Sigmoid colon (tissue), 7 donors: ENCODE data around the gene TCIRG1. TPM values are rescaled to one million over a fixed set of nuclear protein-coding genes. Genes with fewer than 3 reads are reported as not detected.

Source experiments
- DNase-seq: peaks from one replicate; pipeline ENCODE4 v3.0.0-alpha.2; 2019
- H3K27ac ChIP-seq, 4 donors: fragments of 200-600 bp; sonication (generic); one replicate each; pipeline ENCODE4 v1.5.1; 2016 to 2019; ENCODE audit warnings: mild to moderate bottlenecking in 1 of 4
- H3K27me3 ChIP-seq, 3 donors: fragments of 200-600 bp; sonication (generic); one replicate each; pipeline ENCODE4 v1.5.1; 2019; ENCODE audit warnings: mild to moderate bottlenecking in 1 of 3
- H3K36me3 ChIP-seq, 4 donors: fragments of 200-600 bp; sonication (generic); one replicate each; pipeline ENCODE4 v1.5.1; 2016 to 2019
- H3K4me1 ChIP-seq, 4 donors: fragments of 200-600 bp; sonication (generic); one replicate each; pipeline ENCODE4 v1.5.1; 2017 to 2019
- H3K4me3 ChIP-seq, 4 donors: fragments of 200-600 bp; sonication (generic); one replicate each; pipeline ENCODE4 v1.5.1; 2017 to 2019; ENCODE audit warnings: mild to moderate bottlenecking in 2 of 4, moderate library complexity in 1 of 4
- H3K9me3 ChIP-seq, 4 donors: fragments of 200-600 bp in 3 of 4; sonication (generic) in 3 of 4; one replicate each; pipeline versions ENCODE4 v1.5.1 to v1.6.1; 2013 to 2019
- CTCF ChIP-seq, 4 experiments: fragments of 450-650 bp in 3 of 4; fragments of 200-600 bp in 1 of 4; IDR thresholded peaks; one replicate each; pipeline ENCODE4 v1.5.1; 2016 to 2019; ENCODE audit warnings: antibody characterized with exemption in 4 of 4, mild to moderate bottlenecking in 3 of 4, moderate library complexity in 2 of 4
- EP300 ChIP-seq, 4 donors: sonication (generic); formaldehyde crosslinking; IDR thresholded peaks; one replicate each; pipeline ENCODE4 v1.6.1; 2017; ENCODE audit warnings: antibody characterized with exemption in 4 of 4
- POLR2A ChIP-seq, 2 donors: fragments of 450-650 bp; IDR thresholded peaks; one replicate each; pipeline ENCODE4 v1.6.1; 2016; ENCODE audit warnings: antibody characterized with exemption in 2 of 2, mild to moderate bottlenecking in 2 of 2, moderate library complexity in 2 of 2
- POLR2AphosphoS5 ChIP-seq, 4 donors: sonication (generic); formaldehyde crosslinking; IDR thresholded peaks; one replicate each; pipeline ENCODE4 v1.6.1; 2017; ENCODE audit warnings: antibody characterized with exemption in 4 of 4
- WGBS, 2 donors: extraction: QIAGEN DNeasy Blood & Tissue Kit; methylation state at CpG; one replicate each; pipeline ENCODE4 v1.1.7; 2013; 5-methylcytosine and 5-hydroxymethylcytosine counted together
- intact Hi-C: fragments of 100-400 bp; cut with DNase I; formaldehyde crosslinking; loops from one replicate; pipeline ENCODE4 v1.15.1; 2023
- polyA plus RNA-seq, 3 donors: library from polyadenylated mRNA; stranded (reverse); fragments of 200-250 nt; gene quantifications; one replicate each; pipeline ENCODE4 v1.2.3, GENCODE V29; 2013
- total RNA-seq, 4 donors: library from RNA; depleted of rRNA; stranded (reverse); fragments of >200 nt; gene quantifications; one replicate each; pipeline ENCODE4 v1.1.0, GENCODE V29; 2016
- donor health status: healthy with polysubstance abuse.
- donor health status: Bipolar disorder and iron deficiency.
- donor health status: healthy.

Gene TCIRG1
- total and polyA plus RNA-seq, 7 donors = 15.0 to 276 (median 73.9) TPM

DNA sequence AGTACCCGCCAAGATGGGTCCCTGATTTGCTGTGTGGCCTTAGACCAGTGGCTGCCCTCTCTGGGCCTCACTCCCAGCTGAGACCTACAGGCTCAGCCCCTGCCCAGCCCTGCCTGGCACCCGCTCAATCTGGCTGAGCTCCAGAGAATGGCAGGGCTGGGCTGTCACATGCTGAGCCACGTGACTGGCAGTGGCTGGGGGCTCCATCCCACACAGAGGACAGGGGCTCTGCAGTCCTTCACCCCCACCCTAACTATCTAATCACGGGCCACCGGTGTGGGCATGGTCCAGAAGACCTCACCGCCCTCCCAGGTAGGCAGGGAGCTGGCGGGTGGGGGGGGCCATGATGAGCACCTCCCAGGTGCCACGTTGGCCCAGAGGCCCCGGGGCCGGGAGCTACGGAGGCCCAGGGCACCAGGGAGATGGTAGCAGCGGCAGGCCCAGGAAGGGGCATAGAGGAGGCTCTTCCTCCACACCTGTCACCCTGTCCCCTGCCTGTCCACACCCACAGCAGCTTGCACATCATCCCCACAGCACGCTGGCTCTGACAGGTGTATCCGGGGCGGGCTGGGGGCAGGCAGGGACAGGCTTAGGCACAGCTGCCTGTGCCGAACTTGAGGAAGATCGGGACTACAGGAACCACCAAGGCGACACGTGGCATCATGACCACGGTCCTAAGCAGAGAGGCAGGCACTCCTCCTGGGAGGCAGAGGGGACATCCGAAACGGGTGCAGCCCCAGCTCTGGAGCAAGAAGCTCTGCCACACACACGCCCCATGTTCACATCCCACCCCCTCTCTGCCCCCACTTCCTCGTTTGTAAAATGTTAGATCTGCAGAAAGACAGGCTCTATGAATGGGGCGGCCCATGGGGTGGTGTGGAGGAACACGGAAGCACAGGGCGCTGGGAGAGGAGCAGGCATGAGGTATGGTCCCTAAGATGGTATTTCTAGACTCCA is 30.2 kb upstream of the TCIRG1 start:
- intact Hi-C loops = loop anchor here (10.0 kb wide), 1 partner anchor 196 kb away; no protein-coding TSS in a partner anchor
- peak; percentile 70 for DNase-seq
- Histone ChIP-seq H3K27ac (peak overlapping the region; percentile 87 to 93 (median 90)), H3K27me3 (no peaks in the 10 kb centered on the region), H3K4me3 (no peak overlapping the region), H3K36me3 (no peaks in the 10 kb centered on the region), H3K9me3 (no peaks in the 10 kb centered on the region), H3K4me1 (peaks cover 0 to 57% (median 49%) of the 10 kb centered on the region in 4 donors)
- 29 to 54% methylated on average over 27 of the region's 27 CpGs for WGBS, 2 donors
- TF ChIP-seq CTCF (IDR thresholded peaks at IDR 0.05) (no peak), EP300 (IDR thresholded peaks at IDR 0.05) (no peak), POLR2A (IDR thresholded peaks at IDR 0.05) (no peak), POLR2AphosphoS5 (IDR thresholded peaks at IDR 0.05) (no peak)

- intact Hi-C loops = loop anchor here (2.0 to 10.0 kb wide), 3 partner anchors 21 to 195 kb away; partner anchors contain the start of genes NDUFS8 and TCIRG1
- Histone ChIP-seq H3K4me1 (peaks cover 0 to 61% (median 51%) of the 10 kb centered on the region in 4 donors), H3K4me3 (peak overlapping the region; percentile 19 to 50 (median 41)), H3K9me3 (no peaks in the 10 kb centered on the region), H3K36me3 (no peaks in the 10 kb centered on the region), H3K27ac (peak overlapping the region; percentile 87 to 93 (median 90)), H3K27me3 (no peaks in the 10 kb centered on the region)
- TF ChIP-seq POLR2AphosphoS5 (IDR thresholded peaks at IDR 0.05) = no peak
- no peak for TF ChIP-seq POLR2A (IDR thresholded peaks at IDR 0.05)
- TF ChIP-seq CTCF (IDR thresholded peaks at IDR 0.05) = no peak
- DNase-seq = no peak
- WGBS, 2 donors = 53 to 66% methylated on average over 12 of the region's 12 CpGs
Observed at GRCh38 chr11:68009391-68010089, 29.3 kb upstream of the TCIRG1 start.

GRCh38 chr11:68010090-68011041 is 28.5 kb upstream of the TCIRG1 start, which contains the start of gene ALDH3B1:
TSS of gene ALDH3B1 (plus strand) at chr11:68010327. CDS start at chr11:68015298, 4,971 bp downstream.
- Histone ChIP-seq H3K27me3 (no peaks in the 10 kb centered on the region), H3K27ac (peak within 1 kb of the TSS; percentile 87 to 93 (median 90)), H3K9me3 (no peaks in the 10 kb centered on the region), H3K36me3 (no peaks in the 10 kb centered on the region), H3K4me1 (peaks cover 0 to 67% (median 54%) of the 10 kb centered on the region in 4 donors), H3K4me3 (peak within 1 kb of the TSS; percentile 19 to 50 (median 41))
- WGBS, 2 donors = 6 to 31% methylated on average over 33 of the region's 33 CpGs
- DNase-seq = peak; percentile 96
- TF ChIP-seq POLR2A (IDR thresholded peaks at IDR 0.05) (peak; percentile 15 to 38), POLR2AphosphoS5 (IDR thresholded peaks at IDR 0.05) (peak; percentile 61 to 80 (median 72)), CTCF (IDR thresholded peaks at IDR 0.05) (no peak), EP300 (IDR thresholded peaks at IDR 0.05) (no peak)
- intact Hi-C loops = loop anchor here (2.0 kb wide), 2 partner anchors 20 to 28 kb away; partner anchors contain the start of genes NDUFS8 and TCIRG1
